IPS-18a (cell line): ENCODE data around the gene PAPOLA.
A peak's percentile ranks its signal among the peaks of the same experiment; 100 is the strongest.
"Not testable (repeated sequence)": the region's sequence is repeated elsewhere in the genome, so short reads cannot be mapped to it uniquely, and the experiment has no call there.

Experiments
- H3K27ac ChIP-seq: one replicate; pipeline ENCODE4 v1.5.1; 2013; ENCODE audit warnings: low read length
- H3K27me3 ChIP-seq: one replicate; pipeline ENCODE4 v1.6.1; 2013; ENCODE audit warnings: mild to moderate bottlenecking, low read length; ENCODE audit not compliant: control insufficient read depth, insufficient read depth
- H3K36me3 ChIP-seq: one replicate; pipeline ENCODE4 v1.6.1; 2013; ENCODE audit warnings: low read depth, low read length; ENCODE audit not compliant: control insufficient read depth
- H3K4me1 ChIP-seq: one replicate; pipeline ENCODE4 v1.6.1; 2013; ENCODE audit warnings: low read depth, low read length; ENCODE audit not compliant: control insufficient read depth
- H3K4me3 ChIP-seq: one replicate; pipeline ENCODE4 v1.5.1; 2013; ENCODE audit warnings: low read length
- H3K9ac ChIP-seq: one replicate; pipeline ENCODE4 v1.6.1; 2013; ENCODE audit warnings: mild to moderate bottlenecking, low read length, moderate library complexity
- H3K9me3 ChIP-seq: one replicate; pipeline ENCODE4 v1.6.1; 2013; ENCODE audit warnings: low read depth, low read length; ENCODE audit not compliant: control insufficient read depth

PAPOLA gene

GRCh38 chr14:96504353-96504752 lies 2.2 kb downstream of the PAPOLA start:
- not testable (repeated sequence) for H3K9me3 ChIP-seq, H3K27ac ChIP-seq, H3K27me3 ChIP-seq, H3K36me3 ChIP-seq, H3K9ac ChIP-seq
- H3K4me3 ChIP-seq, result peak overlapping the region; percentile 88
- H3K4me1 ChIP-seq, result peaks cover 23% of the 10 kb centered on the region

GRCh38 chr14:96507723-96508122 lies 5.5 kb downstream of the PAPOLA start:
- H3K27ac ChIP-seq, result no peak overlapping the region
- H3K9ac ChIP-seq, result no peak overlapping the region
- H3K36me3 ChIP-seq, result no peaks in the 10 kb centered on the region
- peaks cover 43% of the 10 kb centered on the region for H3K4me1 ChIP-seq
- H3K27me3 ChIP-seq, result no peaks in the 10 kb centered on the region
- no peak overlapping the region for H3K4me3 ChIP-seq
- no peaks in the 10 kb centered on the region for H3K9me3 ChIP-seq

- Histone ChIP-seq H3K9ac (no peak overlapping the region), H3K27ac (no peak overlapping the region), H3K27me3 (no peaks in the 10 kb centered on the region), H3K9me3 (no peaks in the 10 kb centered on the region), H3K36me3 (no peaks in the 10 kb centered on the region), H3K4me1 (peaks cover 47% of the 10 kb centered on the region), H3K4me3 (no peak overlapping the region)
Observed at GRCh38 chr14:96508900-96509299, 6.7 kb downstream of the PAPOLA start.

- no peak overlapping the region for H3K4me3 ChIP-seq
- no peaks in the 10 kb centered on the region for H3K9me3 ChIP-seq
- no peak overlapping the region for H3K27ac ChIP-seq
- H3K36me3 ChIP-seq, result no peaks in the 10 kb centered on the region
- peaks cover 45% of the 10 kb centered on the region for H3K4me1 ChIP-seq
- no peaks in the 10 kb centered on the region for H3K27me3 ChIP-seq
- no peak overlapping the region for H3K9ac ChIP-seq
Observed at GRCh38 chr14:96509457-96510090, 7.4 kb downstream of the PAPOLA start.

GRCh38 chr14:96511146-96511545 lies 9.0 kb downstream of the PAPOLA start:
- Histone ChIP-seq H3K4me3 (no peak overlapping the region), H3K36me3 (no peaks in the 10 kb centered on the region), H3K4me1 (peaks cover 47% of the 10 kb centered on the region), H3K27me3 (no peaks in the 10 kb centered on the region), H3K9me3 (no peaks in the 10 kb centered on the region), H3K27ac (no peak overlapping the region), H3K9ac (no peak overlapping the region)

GRCh38 chr14:96511667-96512066 lies 9.5 kb downstream of the PAPOLA start:
- H3K9ac ChIP-seq, result no peak overlapping the region
- no peak overlapping the region for H3K4me3 ChIP-seq
- no peaks in the 10 kb centered on the region for H3K36me3 ChIP-seq
- no peaks in the 10 kb centered on the region for H3K27me3 ChIP-seq
- no peaks in the 10 kb centered on the region for H3K9me3 ChIP-seq
- H3K4me1 ChIP-seq, result peaks cover 52% of the 10 kb centered on the region
- H3K27ac ChIP-seq, result no peak overlapping the region

GRCh38 chr14:96512122-96512521 lies 9.9 kb downstream of the PAPOLA start:
- Histone ChIP-seq H3K4me1 (peaks cover 55% of the 10 kb centered on the region), H3K27me3 (no peaks in the 10 kb centered on the region), H3K4me3 (peak overlapping the region; percentile 43), H3K27ac (peak overlapping the region; percentile 49), H3K36me3 (no peaks in the 10 kb centered on the region), H3K9me3 (no peaks in the 10 kb centered on the region), H3K9ac (no peak overlapping the region)

GRCh38 chr14:96512602-96513397 lies 10.6 kb downstream of the PAPOLA start:
- Histone ChIP-seq H3K36me3 (no peaks in the 10 kb centered on the region), H3K4me1 (peaks cover 58% of the 10 kb centered on the region)

GRCh38 chr14:96514694-96515093 lies 12.5 kb downstream of the PAPOLA start:
- Histone ChIP-seq H3K9ac (no peak overlapping the region), H3K4me1 (peaks cover 54% of the 10 kb centered on the region), H3K9me3 (no peaks in the 10 kb centered on the region), H3K27ac (no peak overlapping the region), H3K27me3 (no peaks in the 10 kb centered on the region), H3K4me3 (no peak overlapping the region), H3K36me3 (no peaks in the 10 kb centered on the region)

More at GRCh38 chr14:96512602-96513397, 10.6 kb downstream of the PAPOLA start:
- Histone ChIP-seq H3K27ac (peak overlapping the region; percentile 49), H3K9ac (no peak overlapping the region), H3K9me3 (no peaks in the 10 kb centered on the region), H3K27me3 (no peaks in the 10 kb centered on the region), H3K4me3 (peak overlapping the region; percentile 43)

GRCh38 chr14:96515731-96516130 lies 13.5 kb downstream of the PAPOLA start:
- no peak overlapping the region for H3K27ac ChIP-seq
- no peaks in the 10 kb centered on the region for H3K9me3 ChIP-seq
- H3K9ac ChIP-seq, result no peak overlapping the region
- peaks cover 3% of the 10 kb centered on the region for H3K36me3 ChIP-seq
- H3K4me3 ChIP-seq, result no peak overlapping the region
- H3K4me1 ChIP-seq, result peaks cover 48% of the 10 kb centered on the region
- H3K27me3 ChIP-seq, result no peaks in the 10 kb centered on the region

GRCh38 chr14:96516351-96516750 lies 14.2 kb downstream of the PAPOLA start:
- H3K27ac ChIP-seq, result no peak overlapping the region

GRCh38 chr14:96519970-96520369 lies 17.8 kb downstream of the PAPOLA start:
- H3K27ac ChIP-seq, result no peak overlapping the region
- H3K4me3 ChIP-seq, result no peak overlapping the region
- peaks cover 40% of the 10 kb centered on the region for H3K36me3 ChIP-seq

More at GRCh38 chr14:96516351-96516750, 14.2 kb downstream of the PAPOLA start:
- H3K27me3 ChIP-seq, result no peaks in the 10 kb centered on the region
- H3K9ac ChIP-seq, result no peak overlapping the region
- H3K4me3 ChIP-seq, result no peak overlapping the region
- H3K9me3 ChIP-seq, result no peaks in the 10 kb centered on the region
- H3K4me1 ChIP-seq, result peaks cover 47% of the 10 kb centered on the region
- H3K36me3 ChIP-seq, result peaks cover 9% of the 10 kb centered on the region

More at GRCh38 chr14:96519970-96520369, 17.8 kb downstream of the PAPOLA start:
- Histone ChIP-seq H3K9me3 (no peaks in the 10 kb centered on the region), H3K4me1 (peaks cover 21% of the 10 kb centered on the region), H3K27me3 (no peaks in the 10 kb centered on the region), H3K9ac (no peak overlapping the region)
